Psoas muscle (tissue), 8 donors: ENCODE measurements around the gene JADE1. TPM values are rescaled to one million over a fixed set of nuclear protein-coding genes. Genes with fewer than 3 reads are reported as not detected.
A peak's percentile ranks its signal among the peaks of the same experiment; 100 is the strongest.

ENCODE experiments used
- ATAC-seq, 4 donors: fragments of 200-7000 bp; cut with Tn5 transposase; one replicate each; pipeline ENCODE4 v1.9.1; 2020; ENCODE audit warnings: moderate library complexity in 3 of 4, mild to moderate bottlenecking in 2 of 4
- DNase-seq, 2 donors: peaks; one replicate each; pipeline ENCODE4 v3.0.0-alpha.2; 2020
- H3K27ac ChIP-seq: fragments of 200-600 bp; one replicate; pipeline ENCODE4 v1.8.0; 2022
- H3K27me3 ChIP-seq, 3 donors: fragments of 200-600 bp in 1 of 3; one replicate each; pipeline versions ENCODE4 v1.6.1 to v1.8.0; 2013 to 2022; ENCODE audit warnings: low read length in 2 of 3, mild to moderate bottlenecking in 2 of 3, moderate library complexity in 1 of 3; ENCODE audit not compliant: insufficient read depth in 3 of 3
- H3K36me3 ChIP-seq, 2 donors: fragments of 200-600 bp in 1 of 2; one replicate each; pipeline versions ENCODE4 v1.6.1 to v1.8.0; 2013 to 2022; ENCODE audit warnings: low read depth in 1 of 2, mild to moderate bottlenecking in 1 of 2, moderate library complexity in 1 of 2; ENCODE audit not compliant: insufficient read depth in 1 of 2
- H3K4me1 ChIP-seq: fragments of 200-600 bp; one replicate; pipeline ENCODE4 v1.8.0; 2022
- H3K4me3 ChIP-seq: fragments of 200-600 bp; one replicate; pipeline ENCODE4 v1.8.0; 2022; ENCODE audit warnings: mild to moderate bottlenecking
- H3K9me3 ChIP-seq: fragments of 200-600 bp; one replicate; pipeline ENCODE4 v1.8.0; 2022
- WGBS, 3 donors: extraction: QIAGEN DNeasy Blood & Tissue Kit; methylation state at CpG; one replicate each; pipeline versions ENCODE4 v1.1.6 to v1.1.7; 2013; 5-methylcytosine and 5-hydroxymethylcytosine counted together
- intact Hi-C, 2 donors: fragments of 100-400 bp; cut with DNase I; formaldehyde crosslinking; loops; one replicate each; pipeline versions ENCODE4 v1.11.0 to v1.14.2; 2022
- polyA plus RNA-seq, 3 donors: library from polyadenylated mRNA; stranded (reverse); fragments of 200-250 nt; gene quantifications; one replicate each; pipeline ENCODE4 v1.2.3, GENCODE V29; 2013
- total RNA-seq, 4 donors: library from RNA; stranded (reverse); fragmentation: NEBNext Ultra II Directional in 2 of 4; extraction: Animal tissue kit (Norgen Biotek cat#: 25700) in 2 of 4; gene quantifications; one replicate each; pipeline versions ENCODE4 v1.2.1 to v1.2.4, GENCODE V29; 2021 to 2023
- TF ChIP-seq, protein P1 (sequence below): fragments of 200-600 bp; IDR thresholded peaks from one replicate; pipeline ENCODE4 v1.8.0; 2022; ENCODE audit warnings: antibody characterized with exemption
- donor health status: healthy with polysubstance abuse.
- donor health status: DM: no; HTN: no; CAD: no; lungs with moderate emphysema.
- donor health status: Bipolar disorder and iron deficiency.
- donor health status: healthy.
- donor health status: DM: yes; HTN: yes; CAD: no.
- donor health status: DM: no; HTN: no; CAD: no.
- donor health status: DM: no; HTN: no; CAD: no.
- donor health status: DM: yes; HTN: yes; CAD: no.

JADE1 gene
- total and polyA plus RNA-seq, 7 donors = 5.8 to 21.4 (median 16.8) TPM

DNA sequence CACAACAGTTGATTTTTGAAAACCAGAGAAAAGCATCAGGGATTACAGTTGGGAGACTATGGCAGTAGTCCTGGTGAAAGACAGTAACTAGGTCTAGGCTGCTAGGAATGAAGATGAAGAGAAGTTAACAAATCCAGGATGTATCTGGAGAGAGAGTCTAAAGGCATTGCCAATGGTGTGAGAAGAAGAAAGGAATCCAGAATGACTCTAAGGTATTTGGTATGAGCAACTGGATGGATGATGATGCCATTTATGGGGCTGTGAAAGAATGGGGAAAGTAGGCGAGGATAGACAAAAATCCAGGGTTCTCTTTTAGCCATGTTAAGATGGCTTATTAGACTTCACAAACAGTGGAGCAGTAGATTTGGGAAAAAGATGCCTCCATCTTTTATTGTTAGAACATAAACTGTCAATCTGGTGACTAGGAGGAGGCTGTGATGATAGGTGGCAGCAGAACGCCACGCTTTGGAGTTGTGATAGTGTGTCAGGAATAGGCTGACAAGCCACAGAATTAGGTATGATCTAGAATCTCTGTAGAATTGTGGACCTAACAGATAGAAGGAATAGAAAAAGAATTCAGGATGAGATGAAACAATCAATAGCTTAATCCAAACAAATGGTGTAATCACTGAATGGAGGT is 27.3 kb upstream of the JADE1 start:
- intact Hi-C loops = loop anchor here in 1 of 2 donors (2.0 kb wide), 1 partner anchor 81 kb away; no protein-coding TSS in a partner anchor
- TF ChIP-seq, protein P1, sequence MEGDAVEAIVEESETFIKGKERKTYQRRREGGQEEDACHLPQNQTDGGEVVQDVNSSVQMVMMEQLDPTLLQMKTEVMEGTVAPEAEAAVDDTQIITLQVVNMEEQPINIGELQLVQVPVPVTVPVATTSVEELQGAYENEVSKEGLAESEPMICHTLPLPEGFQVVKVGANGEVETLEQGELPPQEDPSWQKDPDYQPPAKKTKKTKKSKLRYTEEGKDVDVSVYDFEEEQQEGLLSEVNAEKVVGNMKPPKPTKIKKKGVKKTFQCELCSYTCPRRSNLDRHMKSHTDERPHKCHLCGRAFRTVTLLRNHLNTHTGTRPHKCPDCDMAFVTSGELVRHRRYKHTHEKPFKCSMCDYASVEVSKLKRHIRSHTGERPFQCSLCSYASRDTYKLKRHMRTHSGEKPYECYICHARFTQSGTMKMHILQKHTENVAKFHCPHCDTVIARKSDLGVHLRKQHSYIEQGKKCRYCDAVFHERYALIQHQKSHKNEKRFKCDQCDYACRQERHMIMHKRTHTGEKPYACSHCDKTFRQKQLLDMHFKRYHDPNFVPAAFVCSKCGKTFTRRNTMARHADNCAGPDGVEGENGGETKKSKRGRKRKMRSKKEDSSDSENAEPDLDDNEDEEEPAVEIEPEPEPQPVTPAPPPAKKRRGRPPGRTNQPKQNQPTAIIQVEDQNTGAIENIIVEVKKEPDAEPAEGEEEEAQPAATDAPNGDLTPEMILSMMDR = peak; percentile 58
- Histone ChIP-seq H3K9me3 (no peaks in the 10 kb centered on the region), H3K27ac (no peak overlapping the region), H3K4me3 (no peak overlapping the region), H3K4me1 (no peaks in the 10 kb centered on the region), H3K36me3 (no peaks in the 10 kb centered on the region), H3K27me3 (no peaks in the 10 kb centered on the region)
- ATAC-seq = peak; percentile 78 to 96 (median 88)
- 70 to 83% (median 71%) methylated on average over 3 of the region's 3 CpGs for WGBS, 3 donors
- peak; percentile 36 to 66 for DNase-seq

DNA sequence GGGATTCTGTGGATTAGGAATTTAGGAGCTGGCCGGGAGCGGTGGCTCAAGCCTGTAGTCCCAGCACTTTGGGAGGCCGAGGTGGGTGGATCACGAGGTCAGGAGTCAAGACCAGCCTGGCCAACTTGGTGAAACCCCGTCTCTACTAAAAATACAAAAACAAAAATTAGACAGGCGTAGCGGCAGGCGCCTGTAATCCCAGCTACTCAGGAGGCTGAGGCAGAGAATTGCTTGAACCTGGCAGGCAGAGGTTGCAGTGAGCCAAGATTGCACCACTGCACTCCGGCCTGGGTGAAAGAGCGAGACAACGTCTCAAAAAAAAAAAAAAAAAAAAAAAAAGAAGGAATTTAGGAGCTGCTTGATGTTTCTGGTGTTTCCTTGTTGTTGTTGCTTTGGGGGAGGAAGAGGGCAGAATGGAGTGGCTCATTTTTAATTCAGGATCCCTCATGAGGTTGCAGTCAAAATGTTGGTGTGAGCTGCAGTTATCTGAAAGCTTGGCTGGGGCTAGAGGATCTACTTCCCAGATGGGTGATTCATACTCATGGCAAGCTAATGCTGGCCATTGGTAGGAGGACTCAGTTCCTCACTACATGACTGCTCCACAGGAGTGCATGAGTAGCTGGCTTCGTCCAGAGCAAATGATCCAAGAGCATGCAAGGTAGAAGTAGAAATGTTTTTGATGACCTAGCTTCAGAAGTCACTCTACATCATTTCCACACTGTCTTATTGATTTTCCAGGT is 26.5 kb upstream of the JADE1 start:
- Histone ChIP-seq H3K9me3 (no peaks in the 10 kb centered on the region), H3K4me1 (no peaks in the 10 kb centered on the region), H3K27ac (no peak overlapping the region), H3K27me3 (no peaks in the 10 kb centered on the region), H3K36me3 (no peaks in the 10 kb centered on the region), H3K4me3 (no peak overlapping the region)
- TF ChIP-seq, protein P1 = no peak
- WGBS, 3 donors = 48 to 79% (median 55%) methylated on average over 12 of the region's 12 CpGs
- DNase-seq = peak; percentile 49 to 65
- intact Hi-C loops = loop anchor here (1.0 to 2.0 kb wide), 2 partner anchors 80 kb away; no protein-coding TSS in a partner anchor
- peak; percentile 61 to 84 (median 77) for ATAC-seq

DNA sequence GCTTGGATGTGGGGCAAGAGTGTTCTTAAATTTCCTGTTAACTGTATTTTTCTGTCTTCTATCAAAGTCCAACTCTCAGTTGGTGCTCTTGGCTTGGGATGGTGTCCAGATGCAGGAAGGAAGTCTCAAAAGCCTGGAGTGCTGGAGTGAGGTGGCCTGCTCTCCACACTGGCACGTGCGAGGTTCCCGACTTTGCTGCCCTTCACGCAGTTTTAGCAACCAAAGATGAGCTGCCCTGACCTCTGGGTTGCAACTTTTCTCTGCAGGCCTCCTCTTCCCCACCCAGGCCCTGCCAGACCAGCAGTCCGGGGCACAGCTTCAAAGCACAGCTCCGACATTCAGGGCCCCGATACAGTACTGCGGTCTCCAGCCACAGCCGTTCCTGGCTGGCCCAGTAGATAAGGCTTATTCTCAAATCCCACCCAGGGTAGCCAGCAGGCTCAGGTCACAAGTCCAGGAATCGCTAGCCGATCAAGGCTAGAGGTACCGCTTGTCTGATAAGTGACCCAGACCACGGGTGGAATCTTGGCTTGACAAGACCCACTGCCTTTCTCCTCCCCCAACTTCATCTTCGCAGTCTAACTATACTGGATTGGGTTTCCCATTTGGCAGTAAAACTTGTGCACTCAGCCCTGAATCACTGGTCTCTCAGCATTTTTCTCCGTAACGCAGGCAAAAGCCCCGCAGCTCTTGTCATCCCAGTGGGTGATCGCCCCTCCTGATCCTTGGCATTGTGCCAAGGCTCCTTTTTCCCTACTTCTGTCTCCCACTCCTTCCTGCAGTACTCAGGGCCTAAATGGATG is 21.8 kb upstream of the JADE1 start:
- intact Hi-C loops = no loop called here
- H3K4me1 ChIP-seq = no peaks in the 10 kb centered on the region
- no peak for DNase-seq
- H3K27ac ChIP-seq = no peak overlapping the region
- no peaks in the 10 kb centered on the region for H3K27me3 ChIP-seq
- H3K9me3 ChIP-seq = no peaks in the 10 kb centered on the region
- WGBS, 3 donors = 60 to 69% (median 63%) methylated on average over 18 of the region's 18 CpGs
- ATAC-seq = peak; percentile 13 to 34 (median 25)
- H3K4me3 ChIP-seq = no peak overlapping the region
- H3K36me3 ChIP-seq = no peaks in the 10 kb centered on the region
- TF ChIP-seq, protein P1 = no peak

- intact Hi-C loops = no loop called here
- no peaks in the 10 kb centered on the region for H3K9me3 ChIP-seq
- ATAC-seq (peak in 2 of 4 donors; percentile 74 to 77), DNase-seq (no peak)
- WGBS, 3 donors = 74 to 78% (median 74%) methylated on average over 7 of the region's 7 CpGs
- TF ChIP-seq, protein P1 = no peak
- H3K36me3 ChIP-seq = no peaks in the 10 kb centered on the region
- no peak overlapping the region for H3K4me3 ChIP-seq
- no peaks in the 10 kb centered on the region for H3K4me1 ChIP-seq
- H3K27me3 ChIP-seq = no peaks in the 10 kb centered on the region
- H3K27ac ChIP-seq = no peak overlapping the region
These were observed 15.4 kb upstream of the JADE1 start for GRCh38 chr4:128793859-128794672.
